Epithelial cell of proximal tubule (primary cell): ENCODE results near the gene SPEF2. TPM values are rescaled to one million over a fixed set of nuclear protein-coding genes. Genes with fewer than 3 reads are reported as not detected.

ENCODE experiments used
- DNase-seq: peaks from one replicate; pipeline ENCODE4 v3.0.0-alpha.2; 2011; ENCODE audit warnings: low read depth
- H3K4me3 ChIP-seq: 2 replicates; pipeline ENCODE4 v1.5.1; 2011; ENCODE audit warnings: low read depth, mild to moderate bottlenecking, low read length
- CTCF ChIP-seq: conservative IDR thresholded peaks from 2 replicates; pipeline ENCODE4 v1.5.1; 2012; ENCODE audit warnings: low read depth, mild to moderate bottlenecking, low read length
- total RNA-seq: library from RNA; depleted of rRNA; stranded (reverse); fragments of >200 nt; gene quantifications from 2 replicates; pipeline ENCODE4 v1.2.3, GENCODE V29; 2015

Gene SPEF2
- total RNA-seq, 1 donor from 2014 or later = 2.3 TPM

- H3K4me3 ChIP-seq = no peak overlapping the region
- no peak for TF ChIP-seq CTCF
- no peak for DNase-seq
Measured at GRCh38 chr5:35626553-35626952, 8.9 kb downstream of the SPEF2 start.

GRCh38 chr5:35634326-35634725 lies 16.7 kb downstream of the SPEF2 start:
- no peak for DNase-seq
- TF ChIP-seq CTCF = no peak
- no peak overlapping the region for H3K4me3 ChIP-seq

GRCh38 chr5:35640623-35641022 lies 23.0 kb downstream of the SPEF2 start:
- no peak overlapping the region for H3K4me3 ChIP-seq
- no peak for DNase-seq
- no peak for TF ChIP-seq CTCF

DNA sequence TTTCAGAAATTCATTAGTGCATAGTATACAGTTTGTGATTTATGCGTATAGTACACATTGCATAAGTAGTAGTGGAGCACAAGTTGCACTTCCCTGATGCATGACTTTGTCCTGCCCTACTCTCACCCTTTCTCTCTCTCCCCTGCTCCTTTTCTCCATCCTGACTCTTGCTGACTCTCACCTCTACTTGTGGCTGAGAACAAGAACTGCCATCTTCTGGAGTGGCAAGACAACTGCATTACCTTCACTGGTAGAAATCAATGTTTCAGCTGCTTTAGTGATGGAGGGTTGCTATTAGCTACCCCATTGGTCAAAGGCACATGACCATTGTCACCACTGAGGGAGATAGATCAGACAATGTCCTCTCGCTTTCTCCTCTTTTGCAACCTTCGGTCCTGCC lies 26.9 kb downstream of the SPEF2 start:
- H3K4me3 ChIP-seq = no peak overlapping the region
- peak; percentile 32 for TF ChIP-seq CTCF
- no peak for DNase-seq

- no peak for DNase-seq
- no peak overlapping the region for H3K4me3 ChIP-seq
- TF ChIP-seq CTCF = no peak
Measured at GRCh38 chr5:35647128-35647527, 29.5 kb downstream of the SPEF2 start.

DNA sequence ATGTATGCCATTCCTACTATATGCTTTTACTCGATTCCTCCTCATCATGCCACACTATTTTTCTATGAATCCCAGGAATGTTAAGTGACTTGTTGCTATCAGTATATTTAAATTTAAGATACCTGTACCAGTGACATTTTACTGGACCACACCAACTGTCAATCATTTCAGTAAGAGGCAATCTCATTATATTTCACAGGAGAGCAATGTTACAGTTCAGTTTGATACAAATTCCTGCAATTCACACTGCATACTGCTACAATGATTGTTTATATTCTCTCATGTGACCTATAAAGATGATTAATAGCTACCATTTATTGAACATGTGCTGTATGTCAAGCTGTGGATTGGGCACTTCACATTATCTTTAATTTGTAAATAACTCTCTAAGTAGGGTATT lies 30.0 kb downstream of the SPEF2 start:
- no peak for TF ChIP-seq CTCF
- no peak overlapping the region for H3K4me3 ChIP-seq
- no peak for DNase-seq

DNA sequence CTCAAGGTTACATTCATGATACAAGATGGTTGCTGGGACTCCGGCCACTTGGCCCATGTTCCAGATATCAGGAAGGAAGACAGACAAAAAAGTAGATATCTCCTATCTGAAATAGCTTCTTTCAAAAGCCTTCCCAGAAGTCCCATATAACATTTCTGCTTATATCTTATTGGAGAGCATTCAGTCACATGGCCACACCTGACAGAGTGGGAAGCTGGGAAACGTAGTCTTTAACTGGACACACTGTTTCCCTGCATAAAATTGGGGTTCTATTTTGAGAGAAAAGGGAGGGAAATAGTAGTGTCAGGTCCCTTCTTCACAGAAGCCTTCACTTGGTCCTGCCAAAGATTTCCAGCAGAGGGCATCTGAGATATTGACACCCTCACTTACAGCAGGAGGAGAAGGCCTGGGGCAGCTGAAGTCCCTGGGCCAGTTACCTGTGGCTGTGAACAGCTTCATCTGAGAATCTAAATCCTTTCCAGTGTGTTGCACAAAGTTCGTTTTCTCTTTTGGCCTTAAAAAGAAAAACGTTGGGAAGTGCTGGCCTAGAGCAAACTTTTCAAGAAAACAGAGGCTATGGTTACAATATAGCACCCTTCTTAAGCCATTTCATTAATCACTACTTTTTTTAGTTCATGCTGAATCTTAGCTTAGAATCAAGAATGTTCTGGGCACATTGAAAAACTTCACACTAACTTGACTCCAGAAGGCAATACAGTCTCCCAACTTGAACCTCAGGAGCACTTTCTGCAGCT lies 33.5 kb downstream of the SPEF2 start:
- peak; percentile 74 for TF ChIP-seq CTCF
- no peak for DNase-seq
- no peak overlapping the region for H3K4me3 ChIP-seq
